ENCODE measurements around the gene INSL3. TPM values are rescaled to one million over a fixed set of nuclear protein-coding genes. Genes with fewer than 3 reads are reported as not detected.
A peak's percentile ranks its signal among the peaks of the same experiment; 100 is the strongest.

Gene INSL3
- total and polyA plus RNA-seq, 4 donors, result 1.5 TPM; not detected in 3

DNA sequence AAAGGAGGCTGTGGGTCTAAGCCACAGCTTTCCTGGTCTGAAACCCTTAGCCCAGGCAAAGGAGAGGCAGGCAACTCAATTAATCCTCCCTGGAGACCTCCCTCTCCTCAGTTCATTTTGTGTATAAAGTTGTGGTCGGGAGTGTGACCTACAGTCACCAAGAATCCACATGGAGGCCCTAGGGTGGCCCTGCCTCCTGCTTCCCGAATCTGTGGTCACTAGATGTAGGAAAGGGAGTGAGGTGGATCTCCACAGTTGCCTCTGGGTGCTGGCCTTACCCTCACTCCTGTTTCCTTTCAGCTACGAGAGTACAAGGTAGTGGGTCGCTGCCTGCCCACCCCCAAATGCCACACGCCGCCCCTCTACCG is 39.7 kb upstream of the INSL3 start:
- Histone ChIP-seq H3K4me3 (peak overlapping the region; percentile 89), H3K27ac (ENCODE audit: low read depth in 1 of 2, low read length in 1 of 2) (no peak overlapping the region), H3K36me3 (ENCODE audit: control insufficient read depth in 4 of 4, insufficient read depth in 4 of 4, low read length in 4 of 4) (peaks cover 13 to 41% (median 25%) of the 10 kb centered on the region in 4 donors), H3K9ac (ENCODE audit: insufficient read depth in 1 of 2, low read length in 2 of 2) (peak overlapping the region; percentile 88 to 89), H3K27me3 (ENCODE audit: control insufficient read depth in 3 of 3, insufficient read depth in 3 of 3, low read length in 2 of 3) (no peaks in the 10 kb centered on the region), H3K9me3 (ENCODE audit: control insufficient read depth in 4 of 4, insufficient read depth in 3 of 4, low read length in 3 of 4) (no peaks in the 10 kb centered on the region), H3K4me1 (ENCODE audit: control insufficient read depth in 5 of 5, insufficient read depth in 5 of 5, low read length in 5 of 5) (peaks cover 0 to 18% (median 6%) of the 10 kb centered on the region in 5 donors)
- WGBS, 2 donors, result 51 to 52% methylated on average over 5 to 7 of the region's 7 CpGs
- DNase-seq (no peak), ATAC-seq (ENCODE audit: insufficient read depth, low FRiP score) (no peak)
- TF ChIP-seq, protein P1, sequence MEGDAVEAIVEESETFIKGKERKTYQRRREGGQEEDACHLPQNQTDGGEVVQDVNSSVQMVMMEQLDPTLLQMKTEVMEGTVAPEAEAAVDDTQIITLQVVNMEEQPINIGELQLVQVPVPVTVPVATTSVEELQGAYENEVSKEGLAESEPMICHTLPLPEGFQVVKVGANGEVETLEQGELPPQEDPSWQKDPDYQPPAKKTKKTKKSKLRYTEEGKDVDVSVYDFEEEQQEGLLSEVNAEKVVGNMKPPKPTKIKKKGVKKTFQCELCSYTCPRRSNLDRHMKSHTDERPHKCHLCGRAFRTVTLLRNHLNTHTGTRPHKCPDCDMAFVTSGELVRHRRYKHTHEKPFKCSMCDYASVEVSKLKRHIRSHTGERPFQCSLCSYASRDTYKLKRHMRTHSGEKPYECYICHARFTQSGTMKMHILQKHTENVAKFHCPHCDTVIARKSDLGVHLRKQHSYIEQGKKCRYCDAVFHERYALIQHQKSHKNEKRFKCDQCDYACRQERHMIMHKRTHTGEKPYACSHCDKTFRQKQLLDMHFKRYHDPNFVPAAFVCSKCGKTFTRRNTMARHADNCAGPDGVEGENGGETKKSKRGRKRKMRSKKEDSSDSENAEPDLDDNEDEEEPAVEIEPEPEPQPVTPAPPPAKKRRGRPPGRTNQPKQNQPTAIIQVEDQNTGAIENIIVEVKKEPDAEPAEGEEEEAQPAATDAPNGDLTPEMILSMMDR (IDR thresholded peaks at IDR 0.05; ENCODE audit: control extremely low read depth, extremely low read depth), result no peak

DNA sequence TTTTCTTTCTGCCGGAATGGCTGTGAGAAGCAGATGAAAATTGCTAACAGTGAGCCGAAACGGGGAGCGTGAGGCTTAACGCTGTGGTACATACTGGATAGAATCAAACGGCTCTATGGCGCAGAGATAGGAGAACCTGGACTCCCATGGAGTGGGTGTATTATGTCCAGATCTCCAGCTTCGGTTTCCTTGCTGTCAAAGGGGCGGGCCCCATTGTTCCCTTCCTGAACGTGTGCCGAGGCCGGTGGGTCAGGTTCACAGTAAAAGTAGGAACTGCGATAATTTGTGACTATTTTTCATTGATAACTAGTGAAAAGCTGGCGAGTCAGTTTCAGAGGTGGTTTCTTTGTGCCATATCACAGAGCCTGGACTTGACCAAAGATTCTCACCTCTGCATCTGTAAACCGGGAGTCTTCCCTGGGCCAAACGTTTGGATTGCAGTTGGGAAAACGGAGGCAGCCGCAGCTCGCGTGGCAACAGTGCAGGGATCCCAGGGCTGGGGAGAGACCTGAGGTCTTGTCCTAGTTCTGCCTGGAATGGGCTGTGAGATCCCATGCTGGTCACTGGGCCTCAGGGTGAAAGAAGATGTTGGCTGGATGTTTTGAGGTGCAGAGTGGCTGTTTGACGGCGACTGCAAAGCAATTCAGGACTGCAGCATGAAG is 39.1 kb upstream of the INSL3 start:
- TF ChIP-seq, protein P1 (IDR thresholded peaks at IDR 0.05; ENCODE audit: control extremely low read depth, extremely low read depth), result no peak
- ATAC-seq (ENCODE audit: insufficient read depth, low FRiP score) (no peak), DNase-seq (no peak)
- no peaks in the 10 kb centered on the region for H3K9me3 ChIP-seq (ENCODE audit: control insufficient read depth in 4 of 4, insufficient read depth in 3 of 4, low read length in 3 of 4)
- peak overlapping the region; percentile 88 to 89 for H3K9ac ChIP-seq (ENCODE audit: insufficient read depth in 1 of 2, low read length in 2 of 2)
- peaks cover 13 to 37% (median 25%) of the 10 kb centered on the region in 4 donors for H3K36me3 ChIP-seq (ENCODE audit: control insufficient read depth in 4 of 4, insufficient read depth in 4 of 4, low read length in 4 of 4)
- H3K27me3 ChIP-seq (ENCODE audit: control insufficient read depth in 3 of 3, insufficient read depth in 3 of 3, low read length in 2 of 3), result peaks cover 0 to under 1% (median 0%) of the 10 kb centered on the region in 3 donors
- WGBS, 2 donors, result 2% methylated on average over 22 of the region's 22 CpGs
- H3K4me3 ChIP-seq, result peak overlapping the region; percentile 89
- peaks cover 0 to 18% (median 6%) of the 10 kb centered on the region in 5 donors for H3K4me1 ChIP-seq (ENCODE audit: control insufficient read depth in 5 of 5, insufficient read depth in 5 of 5, low read length in 5 of 5)
- peak overlapping the region; percentile 28 to 79 for H3K27ac ChIP-seq (ENCODE audit: low read depth in 1 of 2, low read length in 1 of 2)

DNA sequence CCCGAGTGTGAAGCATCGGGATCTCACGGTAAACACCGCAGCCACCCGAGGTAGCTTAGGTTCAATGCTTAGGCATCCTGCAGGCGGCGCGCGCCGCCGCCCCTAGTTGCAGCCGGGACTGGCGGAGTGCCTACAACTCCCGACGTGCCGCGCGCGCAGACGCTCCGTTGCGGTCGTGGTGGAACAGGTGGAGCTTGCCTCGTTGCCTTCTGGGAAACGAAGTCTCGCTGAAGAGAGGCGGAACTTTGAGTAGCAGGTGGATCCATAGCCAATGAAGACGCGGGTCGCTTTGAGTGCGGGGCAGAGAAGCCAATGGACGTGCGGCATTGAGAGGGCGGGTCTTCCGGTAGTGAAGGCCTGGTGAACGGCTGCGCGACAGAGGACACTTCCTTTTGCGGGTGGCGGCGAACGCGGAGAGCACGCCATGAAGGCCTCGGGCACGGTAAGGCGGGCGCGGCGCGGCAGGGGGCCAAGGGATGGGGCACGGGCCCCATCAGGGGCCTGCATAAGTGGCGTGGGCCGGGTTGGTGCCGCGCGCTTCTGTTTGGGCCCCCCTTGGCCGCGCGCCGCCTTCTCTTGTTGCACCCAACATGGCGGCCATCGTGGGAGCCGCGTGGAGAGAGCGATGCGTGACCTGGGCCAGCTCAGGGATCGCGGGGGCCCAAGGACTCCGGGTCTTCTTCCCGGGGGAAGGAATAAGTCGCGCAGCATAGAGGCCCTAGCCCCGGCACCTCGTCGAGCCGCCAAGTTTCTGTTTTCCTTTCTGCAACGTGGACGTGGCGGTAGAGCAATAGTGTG is 38.4 kb upstream of the INSL3 start, which contains the start of gene RPL18A:
Gene RPL18A (plus strand): TSS at position 378 of the 798 bp plus-strand sequence. CDS start 47 bp downstream, at position 425.
- H3K4me3 ChIP-seq, result peak within 1 kb of the TSS; percentile 89
- H3K9me3 ChIP-seq (ENCODE audit: control insufficient read depth in 4 of 4, insufficient read depth in 3 of 4, low read length in 3 of 4), result no peaks in the 10 kb centered on the region
- ATAC-seq (ENCODE audit: insufficient read depth, low FRiP score) (peak; percentile 95), DNase-seq (peak; percentile 99 to 100 (median 100))
- H3K27ac ChIP-seq (ENCODE audit: low read depth in 1 of 2, low read length in 1 of 2), result peak within 1 kb of the TSS; percentile 28 to 79
- peaks cover 0 to 18% (median 6%) of the 10 kb centered on the region in 5 donors for H3K4me1 ChIP-seq (ENCODE audit: control insufficient read depth in 5 of 5, insufficient read depth in 5 of 5, low read length in 5 of 5)
- TF ChIP-seq, protein P1 (IDR thresholded peaks at IDR 0.05; ENCODE audit: control extremely low read depth, extremely low read depth), result peak; percentile 86
- peak within 1 kb of the TSS; percentile 88 to 89 for H3K9ac ChIP-seq (ENCODE audit: insufficient read depth in 1 of 2, low read length in 2 of 2)
- WGBS, 2 donors, result 0% methylated on average over 73 to 80 of the region's 80 CpGs
- H3K27me3 ChIP-seq (ENCODE audit: control insufficient read depth in 3 of 3, insufficient read depth in 3 of 3, low read length in 2 of 3), result peaks cover 0 to 3% (median 3%) of the 10 kb centered on the region in 3 donors
- peaks cover 13 to 32% (median 24%) of the 10 kb centered on the region in 4 donors for H3K36me3 ChIP-seq (ENCODE audit: control insufficient read depth in 4 of 4, insufficient read depth in 4 of 4, low read length in 4 of 4)
